Measurements from ENCODE around the gene CDH1.

CDH1 gene

GRCh38 chr16:68857479-68857878 lies 120.4 kb downstream of the CDH1 start:
- DNase-seq (ENCODE audit: low spot score) = no peak

- DNase-seq (ENCODE audit: low spot score) = no peak
Measured at GRCh38 chr16:68859828-68860227, 122.7 kb downstream of the CDH1 start.

- no peak for DNase-seq (ENCODE audit: low spot score)
Measured at GRCh38 chr16:68860978-68861892, 124.1 kb downstream of the CDH1 start.

- no peak for DNase-seq (ENCODE audit: low spot score)
Measured at GRCh38 chr16:68866933-68867332, 129.8 kb downstream of the CDH1 start.

- no peak for DNase-seq (ENCODE audit: low spot score)
Measured at GRCh38 chr16:68869492-68870088, 132.5 kb downstream of the CDH1 start.

- DNase-seq (ENCODE audit: low spot score) = no peak
Measured at GRCh38 chr16:68873635-68874471, 136.8 kb downstream of the CDH1 start.

- no peak for DNase-seq (ENCODE audit: low spot score)
Measured at GRCh38 chr16:68875871-68876270, 138.8 kb downstream of the CDH1 start.

- no peak for DNase-seq (ENCODE audit: low spot score)
Measured at GRCh38 chr16:68883685-68884084, 146.6 kb downstream of the CDH1 start.

- DNase-seq (ENCODE audit: low spot score) = peak; percentile 7
Measured at GRCh38 chr16:68884401-68884800, 147.3 kb downstream of the CDH1 start.

All from AG08395 (cell line).